Tibial nerve (tissue), 4 donors: ENCODE data around the gene CCDC15. TPM values are rescaled to one million over a fixed set of nuclear protein-coding genes. Genes with fewer than 3 reads are reported as not detected.

Experiments
- DNase-seq, 2 donors: peaks; one replicate each; pipeline ENCODE4 v3.0.0-alpha.2; 2019; ENCODE audit warnings: low spot score in 2 of 2
- H3K27ac ChIP-seq, 4 donors: fragments of 200-600 bp; sonication (generic) in 3 of 4; one replicate each; pipeline ENCODE4 v1.5.1; 2017 to 2019; ENCODE audit warnings: mild to moderate bottlenecking in 1 of 4
- H3K27me3 ChIP-seq, 2 donors: fragments of 200-600 bp; sonication (generic) in 1 of 2; one replicate each; pipeline versions ENCODE4 v1.5.1 to v1.6.0; 2017 to 2019
- H3K36me3 ChIP-seq, 3 donors: fragments of 200-600 bp; sonication (generic); one replicate each; pipeline ENCODE4 v1.5.1; 2018 to 2019
- H3K4me1 ChIP-seq, 4 donors: fragments of 200-600 bp; sonication (generic) in 3 of 4; one replicate each; pipeline ENCODE4 v1.5.1; 2017 to 2019
- H3K4me3 ChIP-seq, 4 donors: fragments of 200-600 bp; sonication (generic) in 3 of 4; one replicate each; pipeline ENCODE4 v1.5.1; 2017 to 2019; ENCODE audit warnings: mild to moderate bottlenecking in 1 of 4, moderate library complexity in 1 of 4
- H3K9me3 ChIP-seq, 4 donors: fragments of 200-600 bp; sonication (generic) in 3 of 4; one replicate each; pipeline ENCODE4 v1.5.1; 2017 to 2019
- EP300 ChIP-seq, 2 donors: sonication (generic); formaldehyde crosslinking; IDR thresholded peaks; one replicate each; pipeline ENCODE4 v1.6.1; 2017; ENCODE audit warnings: antibody characterized with exemption in 2 of 2, mild to moderate bottlenecking in 1 of 2
- POLR2A ChIP-seq, 2 donors: fragments of 450-650 bp; IDR thresholded peaks; one replicate each; pipeline ENCODE4 v1.6.1; 2017; ENCODE audit warnings: antibody characterized with exemption in 2 of 2, mild to moderate bottlenecking in 2 of 2, moderate library complexity in 2 of 2
- WGBS, 2 donors: methylation state at CpG; one replicate each; pipeline ENCODE4 v1.1.5; 2018; 5-methylcytosine and 5-hydroxymethylcytosine counted together
- total RNA-seq, 4 donors: library from RNA; depleted of rRNA; stranded (reverse); fragments of >200 nt; gene quantifications; one replicate each; pipeline ENCODE4 v1.1.0, GENCODE V29; 2016
- TF ChIP-seq, protein P1 (sequence below), 5 experiments: fragments of 200-600 bp in 3 of 5; fragments of 450-650 bp in 2 of 5; sonication (generic) in 3 of 5; IDR thresholded peaks; one replicate each; pipeline ENCODE4 v1.5.1; 2016 to 2019; ENCODE audit warnings: antibody characterized with exemption in 5 of 5, mild to moderate bottlenecking in 3 of 5, moderate library complexity in 2 of 5

Gene CCDC15
- total RNA-seq, 4 donors from 2014 or later, result 0.98 to 4.2 (median 2.6) TPM

GRCh38 chr11:125073616-125074483, 119.8 kb downstream of the CCDC15 start:
- Histone ChIP-seq H3K4me1 (peaks cover 0 to 19% (median 9%) of the 10 kb centered on the region in 4 donors), H3K4me3 (no peak overlapping the region), H3K27ac (no peak overlapping the region), H3K27me3 (no peaks in the 10 kb centered on the region), H3K36me3 (no peaks in the 10 kb centered on the region), H3K9me3 (no peaks in the 10 kb centered on the region)
- 85 to 86% methylated on average over 19 of the region's 19 CpGs for WGBS, 2 donors
- DNase-seq, result no peak
- TF ChIP-seq EP300 (IDR thresholded peaks at IDR 0.05), result no peak
- TF ChIP-seq, protein P1, sequence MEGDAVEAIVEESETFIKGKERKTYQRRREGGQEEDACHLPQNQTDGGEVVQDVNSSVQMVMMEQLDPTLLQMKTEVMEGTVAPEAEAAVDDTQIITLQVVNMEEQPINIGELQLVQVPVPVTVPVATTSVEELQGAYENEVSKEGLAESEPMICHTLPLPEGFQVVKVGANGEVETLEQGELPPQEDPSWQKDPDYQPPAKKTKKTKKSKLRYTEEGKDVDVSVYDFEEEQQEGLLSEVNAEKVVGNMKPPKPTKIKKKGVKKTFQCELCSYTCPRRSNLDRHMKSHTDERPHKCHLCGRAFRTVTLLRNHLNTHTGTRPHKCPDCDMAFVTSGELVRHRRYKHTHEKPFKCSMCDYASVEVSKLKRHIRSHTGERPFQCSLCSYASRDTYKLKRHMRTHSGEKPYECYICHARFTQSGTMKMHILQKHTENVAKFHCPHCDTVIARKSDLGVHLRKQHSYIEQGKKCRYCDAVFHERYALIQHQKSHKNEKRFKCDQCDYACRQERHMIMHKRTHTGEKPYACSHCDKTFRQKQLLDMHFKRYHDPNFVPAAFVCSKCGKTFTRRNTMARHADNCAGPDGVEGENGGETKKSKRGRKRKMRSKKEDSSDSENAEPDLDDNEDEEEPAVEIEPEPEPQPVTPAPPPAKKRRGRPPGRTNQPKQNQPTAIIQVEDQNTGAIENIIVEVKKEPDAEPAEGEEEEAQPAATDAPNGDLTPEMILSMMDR (IDR thresholded peaks at IDR 0.05), result no peak

DNA sequence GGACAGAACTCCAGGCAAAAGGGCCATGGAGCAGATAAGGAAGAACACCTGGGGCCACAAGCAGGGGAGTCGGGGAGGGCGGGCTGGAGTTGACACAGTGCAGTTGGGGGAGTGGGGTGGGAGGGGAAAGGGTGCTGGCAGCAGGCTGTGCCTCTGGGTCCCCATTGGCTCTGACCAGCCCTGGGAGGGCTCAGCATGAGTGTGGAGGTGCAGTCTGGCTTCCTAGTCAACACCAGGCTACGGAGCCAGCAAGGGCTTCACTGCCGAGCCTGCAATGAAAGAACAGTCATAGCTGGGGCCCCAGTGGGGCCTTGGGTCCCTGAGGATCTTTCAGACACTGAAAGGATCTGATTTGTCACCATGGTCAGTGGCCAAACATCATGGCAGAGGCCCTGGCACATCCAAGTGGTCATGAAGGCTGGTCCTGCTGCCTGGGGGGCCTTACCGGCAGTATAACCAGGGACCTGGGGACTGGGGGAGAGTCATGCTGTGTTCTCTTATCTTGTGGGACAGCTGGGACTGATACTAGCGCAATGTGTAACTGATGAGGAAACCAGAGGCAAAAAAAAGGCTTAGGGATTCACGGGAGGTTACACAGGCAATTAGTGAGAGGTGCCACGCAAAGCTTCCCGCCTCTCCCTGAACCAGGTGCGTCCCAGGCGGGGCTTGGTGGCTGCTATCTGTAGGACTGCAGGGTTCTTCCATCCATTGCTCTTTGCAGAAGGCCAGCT, 120.7 kb downstream of the CCDC15 start:
- Histone ChIP-seq H3K27ac (no peak overlapping the region), H3K9me3 (no peaks in the 10 kb centered on the region), H3K4me3 (no peak overlapping the region), H3K27me3 (no peaks in the 10 kb centered on the region), H3K4me1 (peaks cover 0 to 19% (median 11%) of the 10 kb centered on the region in 4 donors), H3K36me3 (no peaks in the 10 kb centered on the region)
- WGBS, 2 donors, result 87 to 89% methylated on average over 11 of the region's 11 CpGs
- DNase-seq, result no peak
- no peak for TF ChIP-seq POLR2A (IDR thresholded peaks at IDR 0.05)
- TF ChIP-seq, protein P1 (IDR thresholded peaks at IDR 0.05), result no peak
- TF ChIP-seq EP300 (IDR thresholded peaks at IDR 0.05), result no peak

DNA sequence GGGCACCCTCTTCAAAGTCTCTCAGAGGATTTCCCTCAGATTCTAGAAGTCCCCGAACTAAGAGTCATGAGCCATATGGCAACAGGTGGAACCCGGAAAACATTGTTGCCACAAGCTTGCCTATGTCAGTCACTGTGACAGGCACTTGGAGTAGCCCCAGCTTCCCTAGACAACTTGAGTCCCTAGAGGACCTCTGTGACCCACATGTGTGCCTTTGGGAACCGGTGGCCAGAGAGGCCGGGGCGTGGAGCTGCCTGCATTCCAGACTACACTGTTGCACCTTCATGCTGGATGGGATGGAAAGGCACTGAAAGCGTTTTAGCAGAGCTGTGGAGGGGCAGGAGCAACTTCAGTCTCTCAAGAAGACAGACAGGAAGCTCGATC, 121.2 kb downstream of the CCDC15 start:
- no peak for TF ChIP-seq POLR2A (IDR thresholded peaks at IDR 0.05)
- TF ChIP-seq, protein P1 (IDR thresholded peaks at IDR 0.05), result no peak
- TF ChIP-seq EP300 (IDR thresholded peaks at IDR 0.05), result no peak
- WGBS, 2 donors, result 75 to 79% methylated on average over 7 of the region's 7 CpGs

DNA sequence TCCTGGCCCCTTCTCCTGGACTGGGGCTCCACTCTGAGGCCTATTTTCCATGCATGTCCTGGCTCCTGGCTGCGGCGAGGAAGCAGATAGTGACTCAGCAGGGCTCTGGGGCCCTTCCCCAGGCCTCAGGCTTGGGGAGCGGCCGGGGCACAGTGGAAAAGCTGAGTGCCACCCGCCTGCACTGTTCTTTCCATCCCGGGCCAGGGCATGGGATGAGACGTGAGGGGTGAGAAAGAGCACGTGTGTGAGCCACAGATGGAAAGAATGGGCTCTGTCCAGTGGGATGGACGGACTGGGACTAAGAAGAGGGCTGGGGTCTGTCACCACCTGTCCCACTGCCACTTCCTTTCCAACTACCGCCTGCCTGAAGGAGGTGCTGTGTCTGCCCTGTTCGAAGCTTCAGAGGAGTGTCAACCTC, 121.9 kb downstream of the CCDC15 start:
- WGBS, 2 donors, result 64 to 81% methylated on average over 11 of the region's 11 CpGs
- no peak for TF ChIP-seq POLR2A (IDR thresholded peaks at IDR 0.05)
- TF ChIP-seq EP300 (IDR thresholded peaks at IDR 0.05), result no peak
- TF ChIP-seq, protein P1 (IDR thresholded peaks at IDR 0.05), result no peak
- no peaks in the 10 kb centered on the region for H3K36me3 ChIP-seq

More for the DNA sequence above, 121.2 kb downstream of the CCDC15 start:
- H3K4me3 ChIP-seq, result no peak overlapping the region
- H3K9me3 ChIP-seq, result no peaks in the 10 kb centered on the region
- no peak overlapping the region for H3K27ac ChIP-seq
- no peaks in the 10 kb centered on the region for H3K36me3 ChIP-seq
- peaks cover 0 to 19% (median 9%) of the 10 kb centered on the region in 4 donors for H3K4me1 ChIP-seq
- no peak for DNase-seq
- no peaks in the 10 kb centered on the region for H3K27me3 ChIP-seq

More for the DNA sequence above, 121.9 kb downstream of the CCDC15 start:
- Histone ChIP-seq H3K4me1 (peaks cover 0 to 15% (median 5%) of the 10 kb centered on the region in 4 donors), H3K27ac (no peak overlapping the region), H3K27me3 (no peaks in the 10 kb centered on the region), H3K4me3 (no peak overlapping the region), H3K9me3 (no peaks in the 10 kb centered on the region)
- DNase-seq, result no peak
